HG03439 (cell line): Measurements from ENCODE around the gene PKP4.
A peak's percentile ranks its signal among the peaks of the same experiment; 100 is the strongest.
"Not testable (repeated sequence)": the region's sequence is repeated elsewhere in the genome, so short reads cannot be mapped to it uniquely, and the experiment has no call there.

ENCODE experiments used
- ATAC-seq: cut with Tn5 transposase; IDR thresholded peaks from one replicate; pipeline ENCODE4 v1.9.1; 2021; ENCODE audit warnings: mild to moderate bottlenecking, moderate library complexity; ENCODE audit not compliant: unreplicated experiment

PKP4 gene

GRCh38 chr2:158456309-158457066 is at the start of gene PKP4, which contains the start of gene CCDC148:
Gene PKP4, plus strand, starts transcription at chr2:158456952. Its CDS starts 76,233 bp downstream, at chr2:158533185.
Gene CCDC148, minus strand, starts transcription at chr2:158456753. Its CDS starts 314 bp downstream, at chr2:158456439.
- peak; percentile 96 for ATAC-seq

GRCh38 chr2:158407031-158407430 is 49.7 kb upstream of the PKP4 start:
- ATAC-seq: no peak

GRCh38 chr2:158410132-158410531 is 46.6 kb upstream of the PKP4 start:
- no peak for ATAC-seq

GRCh38 chr2:158411748-158412147 is 45.0 kb upstream of the PKP4 start:
- no peak for ATAC-seq

- no peak for ATAC-seq
Measured at GRCh38 chr2:158412206-158412605, 44.5 kb upstream of the PKP4 start.

- no peak for ATAC-seq
Measured at GRCh38 chr2:158413581-158413980, 43.2 kb upstream of the PKP4 start.

GRCh38 chr2:158414538-158414937 is 42.2 kb upstream of the PKP4 start:
- no peak for ATAC-seq

GRCh38 chr2:158432117-158432516 is 24.6 kb upstream of the PKP4 start:
- ATAC-seq: no peak

GRCh38 chr2:158433716-158434115 is 23.0 kb upstream of the PKP4 start:
- ATAC-seq: not testable (repeated sequence)

- ATAC-seq: not testable (repeated sequence)
Measured at GRCh38 chr2:158439062-158439461, 17.7 kb upstream of the PKP4 start.

- ATAC-seq: no peak
Measured at GRCh38 chr2:158443606-158444005, 13.1 kb upstream of the PKP4 start.

GRCh38 chr2:158457092-158457825 is 507 bp downstream of the PKP4 start:
- ATAC-seq: peak; percentile 35

GRCh38 chr2:158457826-158458616 is 1.3 kb downstream of the PKP4 start:
- peak; percentile 46 for ATAC-seq

GRCh38 chr2:158458617-158458920 is 1.8 kb downstream of the PKP4 start:
- ATAC-seq: no peak

GRCh38 chr2:158459161-158460003 is 2.6 kb downstream of the PKP4 start:
- no peak for ATAC-seq

GRCh38 chr2:158460632-158461297 is 4.0 kb downstream of the PKP4 start:
- no peak for ATAC-seq

GRCh38 chr2:158463496-158464095 is 6.8 kb downstream of the PKP4 start:
- no peak for ATAC-seq

- ATAC-seq: peak; percentile 65
Measured at GRCh38 chr2:158464426-158465281, 7.9 kb downstream of the PKP4 start.

GRCh38 chr2:158467248-158467647 is 10.5 kb downstream of the PKP4 start:
- ATAC-seq: no peak
